Keratinocyte (primary cell): ENCODE measurements around the gene PRKCZ. TPM values are rescaled to one million over a fixed set of nuclear protein-coding genes. Genes with fewer than 3 reads are reported as not detected.
"Not testable (repeated sequence)": the region's sequence is repeated elsewhere in the genome, so short reads cannot be mapped to it uniquely, and the experiment has no call there.

ENCODE experiments used
- DNase-seq: peaks from one replicate; pipeline ENCODE4 v3.0.0-alpha.2; 2011; ENCODE audit warnings: low read depth, missing footprints, low spot score
- FAIRE-seq: peaks from 2 replicates; lab custom pipeline; 2011; peaks lifted over from hg19 to GRCh38; lab: Jason Lieb, UNC
- H2AFZ ChIP-seq: 2 replicates; pipeline ENCODE4 v1.6.0; 2012; ENCODE audit warnings: low read length, control low read depth, inconsistent platforms; ENCODE audit not compliant: control insufficient read depth
- H3K27ac ChIP-seq: 2 replicates; pipeline ENCODE4 v1.5.1; 2011; ENCODE audit warnings: low read length; ENCODE audit not compliant: control insufficient read depth, insufficient read depth
- H3K27me3 ChIP-seq: 3 replicates; pipeline ENCODE4 v1.6.0; 2011; ENCODE audit warnings: low read length; ENCODE audit not compliant: control insufficient read depth, insufficient read depth; ENCODE audit errors: extremely low read depth
- H3K36me3 ChIP-seq, 2 experiments: 2 replicates in 1 of 2; 3 replicates in 1 of 2; pipeline ENCODE4 v1.5.1; 2011; ENCODE audit warnings: low read length in 2 of 2, mild to moderate bottlenecking in 1 of 2; ENCODE audit not compliant: control insufficient read depth in 2 of 2, insufficient read depth in 2 of 2; ENCODE audit errors: extremely low read depth in 1 of 2
- H3K4me1 ChIP-seq: 3 replicates; pipeline ENCODE4 v1.5.1; 2011; ENCODE audit warnings: low read length; ENCODE audit not compliant: control insufficient read depth, insufficient read depth; ENCODE audit errors: extremely low read depth
- H3K4me2 ChIP-seq: 3 replicates; pipeline ENCODE4 v1.6.0; 2011; ENCODE audit warnings: low read depth, low read length; ENCODE audit not compliant: control insufficient read depth, insufficient read depth; ENCODE audit errors: extremely low read depth
- H3K4me3 ChIP-seq, 3 experiments: fragments of 200-600 bp in 1 of 3; sonication (generic) in 1 of 3; 2 replicates in 2 of 3; 3 replicates in 1 of 3; pipeline ENCODE4 v1.5.1; 2011 to 2016; ENCODE audit warnings: low read length in 3 of 3, mild to moderate bottlenecking in 3 of 3, control low read depth in 2 of 3, inconsistent platforms in 1 of 3, low read depth in 1 of 3, mixed read lengths in 1 of 3, mixed run types in 1 of 3, moderate library complexity in 1 of 3; ENCODE audit not compliant: control insufficient read depth in 2 of 3, insufficient read depth in 2 of 3; ENCODE audit errors: extremely low read depth in 1 of 3
- H3K79me2 ChIP-seq: 2 replicates; pipeline ENCODE4 v1.6.0; 2012; ENCODE audit warnings: low read length; ENCODE audit not compliant: control insufficient read depth, insufficient read depth
- H3K9ac ChIP-seq: 3 replicates; pipeline ENCODE4 v1.6.0; 2011; ENCODE audit warnings: low read length; ENCODE audit not compliant: control insufficient read depth, insufficient read depth; ENCODE audit errors: extremely low read depth
- H3K9me1 ChIP-seq: 3 replicates; pipeline ENCODE4 v1.6.0; 2011; ENCODE audit warnings: low read length; ENCODE audit not compliant: control insufficient read depth, insufficient read depth; ENCODE audit errors: extremely low read depth
- H3K9me3 ChIP-seq: 2 replicates; pipeline ENCODE4 v1.5.1; 2012; ENCODE audit warnings: low read depth, low read length; ENCODE audit not compliant: control insufficient read depth
- H4K20me1 ChIP-seq: 3 replicates; pipeline ENCODE4 v1.6.0; 2011; ENCODE audit warnings: low read length; ENCODE audit not compliant: control insufficient read depth, insufficient read depth; ENCODE audit errors: extremely low read depth
- CTCF ChIP-seq, 3 experiments: IDR thresholded peaks in 1 of 3; conservative IDR thresholded peaks in 1 of 3; optimal IDR thresholded peaks in 1 of 3; 2 replicates in 2 of 3; 3 replicates in 1 of 3; pipeline versions ENCODE3 to v1.5.1; 2011; ENCODE audit warnings: low read length in 3 of 3, mild to moderate bottlenecking in 3 of 3, moderate library complexity in 2 of 3, control low read depth in 1 of 3, inconsistent platforms in 1 of 3; ENCODE audit not compliant: insufficient read depth in 2 of 3; ENCODE audit errors: extremely low read depth in 1 of 3
- EZH2 ChIP-seq: IDR thresholded peaks from one replicate; pipeline ENCODE4 v1.6.1; 2012; ENCODE audit warnings: inconsistent platforms, mild to moderate bottlenecking, low read length, moderate library complexity
- dilution Hi-C: fragments of 300-500 bp; cut with MboI; formaldehyde crosslinking; loops from one replicate; pipeline ENCODE4 v1.7.0; 2020; ENCODE audit warnings: low sequenced_read_pairs; ENCODE audit not compliant: extremely low pct_ligation_motif_present
- polyA plus RNA-seq, 5 experiments: library from polyadenylated mRNA; depleted of rRNA in 3 of 5; stranded (reverse) in 3 of 5; stranded (forward) in 1 of 5; unstranded in 1 of 5; fragments of >200 nt; gene quantifications; 1 replicate in 1 of 5; 2 replicates in 3 of 5; 3 replicates in 1 of 5; pipeline versions ENCODE4 v1.2.1 to v1.2.3, GENCODE V29; 2011 to 2012; ENCODE audit warnings: missing spikeins in 2 of 5, low read depth in 1 of 5, low replicate concordance in 1 of 5

PRKCZ gene
- polyA plus RNA-seq, 1 donor (not counting 4 experiments of a cell fraction or from before 2014, with no cell fraction given): 36.3 TPM

GRCh38 chr1:2146836-2147517 lies 96.8 kb downstream of the PRKCZ start:
- DNase-seq: no peak
- no peak overlapping the region for H3K4me2 ChIP-seq
- no peaks in the 10 kb centered on the region for H4K20me1 ChIP-seq
- H3K4me1 ChIP-seq: no peaks in the 10 kb centered on the region
- H3K9me1 ChIP-seq: no peaks in the 10 kb centered on the region
- peaks cover 14 to 24% of the 10 kb centered on the region in 2 experiments for H3K36me3 ChIP-seq
- no peaks in the 10 kb centered on the region for H3K79me2 ChIP-seq
- no peak for FAIRE-seq
- H2AFZ ChIP-seq: no peak overlapping the region
- no peak overlapping the region for H3K4me3 ChIP-seq
- dilution Hi-C loops: no loop called here
- no peak overlapping the region for H3K9ac ChIP-seq
- TF ChIP-seq CTCF (optimal IDR thresholded peaks at IDR 0.05 in 1 of 3, IDR thresholded peaks at IDR 0.05 in 1 of 3, conservative IDR thresholded peaks at IDR 0.05 in 1 of 3; ENCODE audit: extremely low read depth in 1 of 3, insufficient read depth in 2 of 3, low read length in 3 of 3) (no peak), EZH2 (no peak)
- no peaks in the 10 kb centered on the region for H3K9me3 ChIP-seq
- H3K27ac ChIP-seq: no peak overlapping the region
- H3K27me3 ChIP-seq: no peaks in the 10 kb centered on the region

- H3K4me3 ChIP-seq, H3K9me3 ChIP-seq, H3K4me2 ChIP-seq, H4K20me1 ChIP-seq, FAIRE-seq, H3K79me2 ChIP-seq, H2AFZ ChIP-seq, H3K27me3 ChIP-seq, H3K4me1 ChIP-seq, H3K9ac ChIP-seq, H3K27ac ChIP-seq, dilution Hi-C loops, DNase-seq, H3K9me1 ChIP-seq: not testable (repeated sequence)
- H3K36me3 ChIP-seq: peaks cover 14 to 29% of the 10 kb centered on the region in 2 experiments
These were observed 97.7 kb downstream of the PRKCZ start for GRCh38 chr1:2147869-2148268.

- DNase-seq (no peak), FAIRE-seq (no peak)
- Histone ChIP-seq H3K27ac (no peak overlapping the region), H3K9me3 (no peaks in the 10 kb centered on the region), H3K9me1 (no peaks in the 10 kb centered on the region), H3K36me3 (peaks cover 14 to 31% of the 10 kb centered on the region in 2 experiments), H3K9ac (no peak overlapping the region), H4K20me1 (no peaks in the 10 kb centered on the region), H3K4me3 (no peak overlapping the region), H3K79me2 (no peaks in the 10 kb centered on the region), H3K27me3 (no peaks in the 10 kb centered on the region), H3K4me2 (no peak overlapping the region), H3K4me1 (no peaks in the 10 kb centered on the region), H2AFZ (no peak overlapping the region)
- dilution Hi-C loops: no loop called here
- no peak for TF ChIP-seq EZH2
- TF ChIP-seq CTCF (optimal IDR thresholded peaks at IDR 0.05 in 1 of 3, IDR thresholded peaks at IDR 0.05 in 1 of 3, conservative IDR thresholded peaks at IDR 0.05 in 1 of 3; ENCODE audit: extremely low read depth in 1 of 3, insufficient read depth in 2 of 3, low read length in 3 of 3): no peak
These were observed 98.5 kb downstream of the PRKCZ start for GRCh38 chr1:2148691-2149090.
